Liver (tissue), 9 donors: Measurements from ENCODE around the gene PGBD5. TPM values are rescaled to one million over a fixed set of nuclear protein-coding genes. Genes with fewer than 3 reads are reported as not detected.

Experiments
- DNase-seq: peaks from one replicate; pipeline ENCODE4 v3.0.0-alpha.2; 2017; ENCODE audit warnings: low spot score
- H3K27ac ChIP-seq, 2 donors: one replicate each; pipeline ENCODE4 v1.7.0; 2013; ENCODE audit warnings: inconsistent platforms in 2 of 2, low read length in 2 of 2, control low read depth in 1 of 2, low read depth in 1 of 2, mild to moderate bottlenecking in 1 of 2
- H3K27me3 ChIP-seq, 4 donors: one replicate each; pipeline versions ENCODE4 v1.6.1 to v1.7.0; 2013; ENCODE audit warnings: low read length in 3 of 4, inconsistent platforms in 1 of 4, mild to moderate bottlenecking in 1 of 4, moderate library complexity in 1 of 4; ENCODE audit not compliant: control insufficient read depth in 4 of 4, insufficient read depth in 4 of 4
- H3K36me3 ChIP-seq, 4 donors: one replicate each; pipeline versions ENCODE4 v1.6.1 to v1.7.0; 2013; ENCODE audit warnings: low read length in 3 of 4, mild to moderate bottlenecking in 3 of 4, low read depth in 1 of 4, moderate library complexity in 1 of 4; ENCODE audit not compliant: control insufficient read depth in 4 of 4, insufficient read depth in 3 of 4
- H3K4me1 ChIP-seq, 4 donors: one replicate each; pipeline versions ENCODE4 v1.6.1 to v1.7.0; 2013; ENCODE audit warnings: low read length in 3 of 4, mild to moderate bottlenecking in 3 of 4, moderate library complexity in 1 of 4; ENCODE audit not compliant: control insufficient read depth in 4 of 4, insufficient read depth in 4 of 4
- H3K4me3 ChIP-seq, 3 donors: one replicate each; pipeline versions ENCODE4 v1.6.1 to v1.7.0; 2013; ENCODE audit warnings: low read length in 3 of 3, control low read depth in 1 of 3, low read depth in 1 of 3, mild to moderate bottlenecking in 1 of 3
- H3K9ac ChIP-seq, 2 donors: one replicate each; pipeline ENCODE4 v1.7.0; 2013; ENCODE audit warnings: low read length in 2 of 2, mild to moderate bottlenecking in 2 of 2, moderate library complexity in 2 of 2, control low read depth in 1 of 2, low read depth in 1 of 2
- H3K9me3 ChIP-seq, 4 donors: one replicate each; pipeline versions ENCODE4 v1.6.1 to v1.7.0; 2013; ENCODE audit warnings: low read length in 3 of 4; ENCODE audit not compliant: control insufficient read depth in 4 of 4
- ATF3 ChIP-seq: IDR thresholded peaks from 2 replicates; pipeline ENCODE4 v1.6.1; 2016; ENCODE audit warnings: antibody characterized with exemption
- EGR1 ChIP-seq, 2 donors: IDR thresholded peaks; 2 replicates each; pipeline ENCODE4 v1.6.1; 2016 to 2018; ENCODE audit warnings: antibody characterized with exemption in 2 of 2, low read depth in 2 of 2
- FOXA1 ChIP-seq: IDR thresholded peaks from 2 replicates; pipeline ENCODE4 v1.6.1; 2016; ENCODE audit warnings: antibody characterized with exemption
- FOXA2 ChIP-seq: IDR thresholded peaks from 2 replicates; pipeline ENCODE4 v1.6.1; 2016; ENCODE audit warnings: antibody characterized with exemption
- HNF4G ChIP-seq: IDR thresholded peaks from 2 replicates; pipeline ENCODE4 v1.6.1; 2016; ENCODE audit warnings: antibody characterized with exemption
- JUND ChIP-seq, 2 donors: IDR thresholded peaks; 2 replicates each; pipeline ENCODE4 v1.6.1; 2016; ENCODE audit warnings: antibody characterized with exemption in 2 of 2
- MAX ChIP-seq: IDR thresholded peaks from 2 replicates; pipeline ENCODE4 v1.6.1; 2016; ENCODE audit warnings: antibody characterized with exemption
- RAD21 ChIP-seq, 2 donors: IDR thresholded peaks; 2 replicates each; pipeline ENCODE4 v1.6.1; 2016; ENCODE audit warnings: antibody characterized with exemption in 2 of 2, mild to moderate bottlenecking in 2 of 2
- RXRA ChIP-seq, 2 donors: IDR thresholded peaks; 2 replicates each; pipeline ENCODE4 v1.6.1; 2017 to 2018; ENCODE audit warnings: antibody characterized with exemption in 2 of 2, mild to moderate bottlenecking in 1 of 2
- TAF1 ChIP-seq: conservative IDR thresholded peaks from 2 replicates; pipeline ENCODE4 v1.6.1; 2016; ENCODE audit warnings: antibody characterized with exemption, mild to moderate bottlenecking
- ZBTB33 ChIP-seq: IDR thresholded peaks from 2 replicates; pipeline ENCODE4 v1.6.1; 2016; ENCODE audit warnings: antibody characterized with exemption
- WGBS: extraction: QIAGEN DNeasy Blood & Tissue Kit; methylation state at CpG from one replicate; pipeline ENCODE4 v1.1.7; 2013; 5-methylcytosine and 5-hydroxymethylcytosine counted together
- polyA plus RNA-seq, 2 donors: library from polyadenylated mRNA; stranded (reverse) in 1 of 2; unstranded in 1 of 2; fragments of 200-250 nt in 1 of 2; fragments of >200 nt in 1 of 2; fragmentation: Nextera tagmentation in 1 of 2; extraction: Ambion mirVana in 1 of 2; gene quantifications; one replicate each; pipeline versions ENCODE4 v1.2.1 to v1.2.3, GENCODE V29; 2013 to 2015
- total RNA-seq, 2 donors: library from RNA; depleted of rRNA; stranded (reverse); fragments of >200 nt; gene quantifications; one replicate each; pipeline ENCODE4 v1.2.3, GENCODE V29; 2014
- TF ChIP-seq, protein P1 (sequence below): fragments of 150-350 bp; IDR thresholded peaks from 2 replicates; pipeline ENCODE4 v1.5.1; 2017; ENCODE audit warnings: improper control_type of control experiment, low read depth, low read length; ENCODE audit not compliant: missing input control
- donor health status: healthy.
- donor health status: healthy.
- donor health status: healthy.
- donor health status: healthy.
- donor health status: healthy.

PGBD5 gene
- total and polyA plus RNA-seq, 4 donors, result 0.88 to 5.4 (median 2.7) TPM

DNA sequence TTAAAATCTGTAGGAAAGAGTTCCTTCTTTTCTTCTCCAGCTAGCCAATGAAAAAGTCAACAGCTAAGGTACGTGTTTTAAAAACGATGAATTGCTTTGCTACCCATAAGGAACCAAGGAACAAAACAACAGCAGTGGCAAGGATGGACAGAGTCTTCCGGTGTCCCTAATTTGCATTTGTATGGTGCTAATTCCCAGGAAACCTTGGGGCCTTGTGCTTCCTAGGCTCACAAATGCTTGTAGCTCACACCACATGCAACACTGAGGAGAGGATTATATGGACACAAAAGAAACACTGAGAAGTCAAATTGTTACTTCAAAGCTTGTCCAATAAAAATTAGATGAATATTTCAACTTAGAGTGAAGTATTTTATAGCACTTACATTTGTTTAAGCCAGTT, 1.8 kb upstream of the PGBD5 start:
- Histone ChIP-seq H3K4me1 (peaks cover 2 to 14% (median 6%) of the 10 kb centered on the region in 4 donors), H3K9ac (no peak overlapping the region), H3K9me3 (no peaks in the 10 kb centered on the region), H3K4me3 (no peak overlapping the region), H3K36me3 (no peaks in the 10 kb centered on the region), H3K27ac (no peak overlapping the region), H3K27me3 (no peaks in the 10 kb centered on the region)
- no peak for DNase-seq
- 34% methylated on average over 3 of the region's 3 CpGs for WGBS
- no peak for TF ChIP-seq ZBTB33
- no peak for TF ChIP-seq RXRA (IDR thresholded peaks at IDR 0.05)
- no peak for TF ChIP-seq FOXA2
- TF ChIP-seq JUND (IDR thresholded peaks at IDR 0.05), result no peak
- no peak for TF ChIP-seq MAX
- TF ChIP-seq ATF3, result no peak

- Histone ChIP-seq H3K9me3 (no peaks in the 10 kb centered on the region), H3K36me3 (no peaks in the 10 kb centered on the region), H3K9ac (no peak overlapping the region), H3K4me3 (no peak overlapping the region), H3K27me3 (no peaks in the 10 kb centered on the region), H3K27ac (no peak overlapping the region), H3K4me1 (peaks cover 2 to 14% (median 6%) of the 10 kb centered on the region in 4 donors)
- WGBS, result 59% methylated on average over 11 of the region's 11 CpGs
- TF ChIP-seq HNF4G (no peak), MAX (no peak), RAD21 (IDR thresholded peaks at IDR 0.05) (no peak)
- no peak for DNase-seq
Measured at GRCh38 chr1:230427094-230427876, 1.2 kb upstream of the PGBD5 start.

DNA sequence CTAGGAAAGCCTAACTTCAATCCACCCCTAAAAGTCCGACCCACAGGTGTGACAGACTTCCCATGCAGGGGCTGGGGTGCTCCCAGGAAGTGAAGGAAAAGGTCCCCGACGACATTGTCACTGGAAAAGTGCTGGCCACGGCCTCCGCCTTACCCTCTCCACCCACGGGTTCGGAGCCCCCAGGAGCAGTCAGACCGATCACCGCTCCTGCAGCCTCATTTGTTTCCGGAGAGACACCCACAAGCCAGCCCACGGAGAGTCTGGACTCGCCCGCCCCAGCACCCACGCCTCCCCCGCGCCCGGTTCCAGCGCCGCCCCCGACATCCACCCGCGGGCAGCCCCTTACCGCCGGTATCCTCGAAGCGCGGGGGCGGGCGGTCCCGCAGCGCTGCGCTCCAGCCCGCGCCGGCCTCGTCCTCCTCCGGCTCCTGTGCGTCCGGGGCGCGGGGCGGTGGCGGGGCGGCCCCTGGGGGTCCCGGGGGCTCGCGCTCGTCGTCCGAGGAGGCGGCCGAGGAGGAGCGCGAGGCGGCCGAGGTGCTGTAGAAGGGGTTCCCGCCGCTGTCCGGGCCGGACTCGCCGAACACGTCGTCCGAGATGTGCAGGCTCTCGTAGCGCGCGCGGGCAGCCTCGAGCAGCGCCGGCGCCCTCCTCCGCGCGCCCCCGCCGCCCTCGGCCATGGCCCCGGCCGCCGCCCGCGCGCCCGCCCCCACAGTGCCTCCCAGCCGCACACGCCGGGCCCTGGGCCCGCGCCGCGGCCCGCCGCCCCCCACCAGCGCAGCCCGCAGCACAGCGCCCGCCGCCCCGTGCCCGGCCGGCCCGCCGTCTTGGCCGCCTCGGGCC, 660 bp downstream of the PGBD5 start:
- H3K4me1 ChIP-seq, result peaks cover 2 to 14% (median 6%) of the 10 kb centered on the region in 4 donors
- no peak overlapping the region for H3K9ac ChIP-seq
- H3K27me3 ChIP-seq, result no peaks in the 10 kb centered on the region
- WGBS, result 3% methylated on average over 108 of the region's 108 CpGs
- H3K9me3 ChIP-seq, result no peaks in the 10 kb centered on the region
- H3K4me3 ChIP-seq, result peak overlapping the region in 2 of 3 donors; percentile 31 to 74
- H3K36me3 ChIP-seq, result no peaks in the 10 kb centered on the region
- no peak for DNase-seq
- H3K27ac ChIP-seq, result no peak overlapping the region
- TF ChIP-seq TAF1, result no peak
- TF ChIP-seq FOXA1, result no peak
- no peak for TF ChIP-seq EGR1 (IDR thresholded peaks at IDR 0.05; ENCODE audit: low read depth in 2 of 2)
- TF ChIP-seq, protein P1, sequence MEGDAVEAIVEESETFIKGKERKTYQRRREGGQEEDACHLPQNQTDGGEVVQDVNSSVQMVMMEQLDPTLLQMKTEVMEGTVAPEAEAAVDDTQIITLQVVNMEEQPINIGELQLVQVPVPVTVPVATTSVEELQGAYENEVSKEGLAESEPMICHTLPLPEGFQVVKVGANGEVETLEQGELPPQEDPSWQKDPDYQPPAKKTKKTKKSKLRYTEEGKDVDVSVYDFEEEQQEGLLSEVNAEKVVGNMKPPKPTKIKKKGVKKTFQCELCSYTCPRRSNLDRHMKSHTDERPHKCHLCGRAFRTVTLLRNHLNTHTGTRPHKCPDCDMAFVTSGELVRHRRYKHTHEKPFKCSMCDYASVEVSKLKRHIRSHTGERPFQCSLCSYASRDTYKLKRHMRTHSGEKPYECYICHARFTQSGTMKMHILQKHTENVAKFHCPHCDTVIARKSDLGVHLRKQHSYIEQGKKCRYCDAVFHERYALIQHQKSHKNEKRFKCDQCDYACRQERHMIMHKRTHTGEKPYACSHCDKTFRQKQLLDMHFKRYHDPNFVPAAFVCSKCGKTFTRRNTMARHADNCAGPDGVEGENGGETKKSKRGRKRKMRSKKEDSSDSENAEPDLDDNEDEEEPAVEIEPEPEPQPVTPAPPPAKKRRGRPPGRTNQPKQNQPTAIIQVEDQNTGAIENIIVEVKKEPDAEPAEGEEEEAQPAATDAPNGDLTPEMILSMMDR, result no peak
- no peak for TF ChIP-seq JUND (IDR thresholded peaks at IDR 0.05)
- no peak for TF ChIP-seq ZBTB33
- TF ChIP-seq HNF4G, result no peak
- no peak for TF ChIP-seq RXRA (IDR thresholded peaks at IDR 0.05)
